Measurements from ENCODE around the gene RNU6-8. TPM values are rescaled to one million over a fixed set of nuclear protein-coding genes. Genes with fewer than 3 reads are reported as not detected.

The RNU6-8 gene
- total and polyA plus RNA-seq, 10 of the 15 experiments (the other 5 are each of a cell fraction or from before 2014, with no cell fraction given), result not detected

DNA sequence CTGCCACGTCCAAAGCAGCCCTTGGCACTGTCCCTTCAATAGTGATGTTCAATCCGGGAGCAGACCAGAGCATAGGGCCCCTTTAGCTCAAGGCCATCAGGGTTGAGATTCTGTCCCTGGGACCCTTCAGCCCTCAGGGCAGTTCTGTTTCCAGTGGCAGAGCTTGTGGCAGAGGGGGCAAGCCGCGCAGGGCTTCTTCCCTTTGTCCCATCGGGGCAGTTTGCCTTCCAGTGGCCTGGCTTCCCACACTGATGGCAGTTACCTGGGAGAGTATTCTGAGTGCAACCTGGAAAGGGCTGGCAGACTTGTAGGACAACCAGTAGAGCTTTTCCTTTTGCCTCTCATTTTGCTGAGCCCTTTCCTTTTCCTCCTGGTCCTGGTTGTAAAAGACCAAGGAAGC, 43.7 kb upstream of the RNU6-8 start:
- Histone ChIP-seq H3K4me3 (no peak overlapping the region), H3K36me3 (ENCODE audit: control insufficient read depth in 2 of 2, insufficient read depth in 2 of 2, low read length in 1 of 2) (no peaks in the 10 kb centered on the region), H3K27me3 (replicated peaks in 1 of 2; ENCODE audit: control insufficient read depth in 2 of 2, insufficient read depth in 2 of 2, low read length in 1 of 2) (no peaks in the 10 kb centered on the region), H4K20me1 (ENCODE audit: control insufficient read depth, insufficient read depth) (no peaks in the 10 kb centered on the region), H2AFZ (ENCODE audit: control insufficient read depth, low read depth, low read length) (no peak overlapping the region), H3K9me3 (replicated peaks; ENCODE audit: control insufficient read depth, insufficient read depth, low read length) (no peaks in the 10 kb centered on the region), H3K4me2 (ENCODE audit: control insufficient read depth, insufficient read depth) (no peak overlapping the region), H3K9ac (ENCODE audit: control insufficient read depth, insufficient read depth, low read length) (no peak overlapping the region; the same call in 1 of the 2 replicates), H3K27ac (ENCODE audit: control insufficient read depth, insufficient read depth) (no peak overlapping the region), H3K79me2 (ENCODE audit: control insufficient read depth, insufficient read depth, low read length) (no peaks in the 10 kb centered on the region), H3K4me1 (ENCODE audit: control insufficient read depth, insufficient read depth, low read length) (no peaks in the 10 kb centered on the region)
- CTCF ChIA-PET, result interaction anchor here (2.8 to 11.7 kb wide), 2 partner anchors 12 to 176 kb away, joined by 6 to 300 read pairs; partner anchors contain the start of gene ARHGAP5
- RAD21 ChIA-PET (ENCODE audit: unreplicated experiment), result interaction anchor here (0.8 to 1.1 kb wide), 3 partner anchors 8 to 173 kb away, joined by 3 to 4 read pairs (median 3); no protein-coding TSS in a partner anchor
- intact Hi-C loops (cut with micrococcal nuclease; ENCODE audit: unreplicated experiment), result no loop called here
- POLR2A ChIA-PET, result no interaction called here
- no peak for FAIRE-seq
- SMC1A ChIA-PET (ENCODE audit: uncharacterized antibody, unreplicated experiment), result interaction anchor here (1.3 to 2.0 kb wide), 3 partner anchors 37 to 173 kb away, joined by 4 to 5 read pairs (median 4); partner anchors contain the start of gene ARHGAP5
- TF ChIP-seq GATAD2B (conservative IDR thresholded peaks at IDR 0.05; ENCODE audit: low read depth) (no peak), TCF12 (IDR thresholded peaks at IDR 0.05; ENCODE audit: low read depth, low read length) (no peak), PML (IDR thresholded peaks at IDR 0.05; ENCODE audit: low read length) (no peak), POLR2AphosphoS2 (IDR thresholded peaks at IDR 0.05; ENCODE audit: low read depth, low read length) (no peak), STAT1 (conservative IDR thresholded peaks at IDR 0.05) (no peak), SRF (IDR thresholded peaks at IDR 0.05; ENCODE audit: low read depth in 2 of 2, low read length in 2 of 2) (no peak), CHD4 (IDR thresholded peaks at IDR 0.05) (no peak), TCF3 (IDR thresholded peaks at IDR 0.05; ENCODE audit: borderline replicate concordance, insufficient read depth, low read depth, low read length) (no peak), NBN (IDR thresholded peaks at IDR 0.05) (no peak), KDM1A (IDR thresholded peaks at IDR 0.05; ENCODE audit: borderline replicate concordance) (no peak), RCOR1 (conservative IDR thresholded peaks at IDR 0.05; ENCODE audit: low read depth, low read length) (no peak), ASH2L (IDR thresholded peaks at IDR 0.05; ENCODE audit: borderline replicate concordance, low read depth) (no peak), BMI1 (IDR thresholded peaks at IDR 0.05; ENCODE audit: borderline replicate concordance) (no peak), DPF2 (IDR thresholded peaks at IDR 0.05) (no peak), MYB (IDR thresholded peaks at IDR 0.05; ENCODE audit: borderline replicate concordance, low read depth, low read length) (no peak), ZNF207 (IDR thresholded peaks at IDR 0.05; ENCODE audit: borderline replicate concordance) (no peak)
- TF ChIP-seq, protein P1, sequence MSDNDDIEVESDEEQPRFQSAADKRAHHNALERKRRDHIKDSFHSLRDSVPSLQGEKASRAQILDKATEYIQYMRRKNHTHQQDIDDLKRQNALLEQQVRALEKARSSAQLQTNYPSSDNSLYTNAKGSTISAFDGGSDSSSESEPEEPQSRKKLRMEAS (IDR thresholded peaks at IDR 0.05; ENCODE audit: low read depth, low read length), result no peak
- no peak for ATAC-seq
- BruUV-seq (replicated peaks), result no TSS peak
- in situ Hi-C loops (cut with MboI), result no loop called here
- no peak for DNase-seq (ENCODE audit: low read depth, low spot score)
- 58% methylated on average over 5 of the region's 5 CpGs for WGBS (ENCODE audit: insufficient coverage, insufficient replicate concordance, low lambda C conversion rate, missing lambda C conversion rate)

Data from GM12878 (cell line).